NCI-H2107 (cell line): ENCODE results near the gene MAML1.

Experiments
- DNase-seq: peaks from one replicate; lab custom pipeline; 2025; lab: John Stamatoyannopoulos, UW

The MAML1 gene

DNA sequence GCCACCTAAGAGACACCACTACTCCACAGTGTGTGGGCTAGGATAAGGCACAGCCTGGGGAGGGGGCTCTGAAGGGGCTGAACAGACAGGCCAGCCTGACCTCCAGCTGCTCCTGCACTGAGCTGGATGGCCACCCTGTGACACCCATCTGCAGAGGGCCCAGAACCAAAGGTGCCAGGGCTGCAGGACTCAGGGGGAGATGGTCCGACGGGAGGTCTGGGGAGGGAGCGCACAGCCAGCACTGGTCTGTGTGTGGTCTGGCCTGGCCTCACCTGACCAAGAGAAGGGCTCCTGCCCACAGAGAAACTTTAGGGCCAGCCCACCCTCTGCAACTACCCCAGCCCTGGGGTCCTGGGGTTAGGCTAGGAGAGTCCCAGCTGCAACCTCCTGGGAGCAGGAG is 62.0 kb downstream of the MAML1 start:
- DNase-seq, result no peak

DNA sequence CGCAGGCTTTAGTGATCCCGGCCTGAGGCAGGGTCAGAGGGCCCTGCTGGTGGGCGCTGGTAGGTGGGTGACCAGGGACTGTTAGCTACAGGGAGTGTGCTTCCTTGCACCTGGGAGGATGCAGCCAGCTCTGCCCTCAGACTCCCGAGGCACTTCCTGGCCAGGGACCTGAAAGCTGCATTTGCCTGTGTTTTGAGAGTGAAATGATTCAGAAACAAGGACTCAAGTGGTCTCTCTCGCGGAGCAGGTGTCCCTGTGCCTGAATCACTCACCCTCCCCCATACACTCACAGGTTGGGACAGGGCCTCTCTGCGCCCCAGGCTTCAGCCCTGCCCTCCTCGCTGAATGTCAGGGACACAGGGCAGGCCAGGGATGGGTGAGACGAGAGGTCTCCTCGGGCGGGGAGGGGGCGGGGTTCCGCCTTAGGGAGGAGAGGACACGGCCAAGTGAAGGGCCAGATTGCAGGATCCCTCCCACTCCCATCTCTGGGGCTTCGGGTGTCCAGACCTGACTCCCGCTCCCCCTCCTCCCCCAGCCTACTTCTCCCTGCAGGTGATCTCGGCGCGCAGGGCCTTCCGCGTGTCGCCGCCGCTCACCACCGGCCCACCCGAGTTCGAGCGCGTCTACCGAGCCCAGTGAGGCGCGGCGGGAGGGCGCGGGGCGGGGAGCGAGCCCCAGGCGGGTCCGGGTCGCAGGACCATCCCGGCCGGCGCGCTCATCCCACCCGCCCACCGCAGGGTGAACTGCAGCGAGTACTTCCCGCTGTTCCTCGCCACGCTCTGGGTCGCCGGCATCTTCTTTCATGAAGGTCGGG is 62.6 kb downstream of the MAML1 start:
- peak; percentile 22 for DNase-seq

DNA sequence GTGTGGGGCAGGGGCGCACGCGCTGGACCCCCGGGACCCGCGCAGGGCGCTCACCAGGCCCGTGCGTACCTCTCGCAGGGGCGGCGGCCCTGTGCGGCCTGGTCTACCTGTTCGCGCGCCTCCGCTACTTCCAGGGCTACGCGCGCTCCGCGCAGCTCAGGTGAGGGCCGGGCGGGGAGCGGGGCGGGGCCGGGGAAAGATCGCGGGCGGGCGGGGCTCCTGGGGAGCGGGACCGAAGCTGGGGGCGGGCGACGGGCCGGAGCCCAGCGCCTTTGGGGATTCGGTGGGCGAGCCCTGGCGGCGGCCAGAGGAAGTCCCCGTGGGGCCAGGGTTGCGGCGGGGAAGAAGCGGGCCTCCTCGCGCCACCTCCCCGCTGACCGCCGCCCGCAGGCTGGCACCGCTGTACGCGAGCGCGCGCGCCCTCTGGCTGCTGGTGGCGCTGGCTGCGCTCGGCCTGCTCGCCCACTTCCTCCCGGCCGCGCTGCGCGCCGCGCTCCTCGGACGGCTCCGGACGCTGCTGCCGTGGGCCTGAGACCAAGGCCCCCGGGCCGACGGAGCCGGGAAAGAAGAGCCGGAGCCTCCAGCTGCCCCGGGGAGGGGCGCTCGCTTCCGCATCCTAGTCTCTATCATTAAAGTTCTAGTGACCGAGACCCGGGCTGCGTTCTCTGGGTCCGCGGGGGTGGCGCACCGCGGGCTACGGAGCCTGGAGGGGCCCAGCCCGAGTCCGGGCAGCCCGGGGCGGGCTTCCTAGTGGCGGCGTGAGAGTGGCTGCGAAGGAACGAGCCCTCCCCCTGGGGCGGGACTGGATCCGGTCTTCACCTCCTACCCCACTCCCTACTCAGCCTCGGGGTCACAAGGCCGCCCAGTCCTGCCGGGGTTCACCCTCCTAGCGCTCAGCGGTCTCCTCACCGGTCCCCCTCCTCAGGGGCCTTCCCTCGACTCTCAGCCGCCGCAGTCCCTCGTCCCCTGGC is 63.5 kb downstream of the MAML1 start:
- peak; percentile 54 for DNase-seq

DNA sequence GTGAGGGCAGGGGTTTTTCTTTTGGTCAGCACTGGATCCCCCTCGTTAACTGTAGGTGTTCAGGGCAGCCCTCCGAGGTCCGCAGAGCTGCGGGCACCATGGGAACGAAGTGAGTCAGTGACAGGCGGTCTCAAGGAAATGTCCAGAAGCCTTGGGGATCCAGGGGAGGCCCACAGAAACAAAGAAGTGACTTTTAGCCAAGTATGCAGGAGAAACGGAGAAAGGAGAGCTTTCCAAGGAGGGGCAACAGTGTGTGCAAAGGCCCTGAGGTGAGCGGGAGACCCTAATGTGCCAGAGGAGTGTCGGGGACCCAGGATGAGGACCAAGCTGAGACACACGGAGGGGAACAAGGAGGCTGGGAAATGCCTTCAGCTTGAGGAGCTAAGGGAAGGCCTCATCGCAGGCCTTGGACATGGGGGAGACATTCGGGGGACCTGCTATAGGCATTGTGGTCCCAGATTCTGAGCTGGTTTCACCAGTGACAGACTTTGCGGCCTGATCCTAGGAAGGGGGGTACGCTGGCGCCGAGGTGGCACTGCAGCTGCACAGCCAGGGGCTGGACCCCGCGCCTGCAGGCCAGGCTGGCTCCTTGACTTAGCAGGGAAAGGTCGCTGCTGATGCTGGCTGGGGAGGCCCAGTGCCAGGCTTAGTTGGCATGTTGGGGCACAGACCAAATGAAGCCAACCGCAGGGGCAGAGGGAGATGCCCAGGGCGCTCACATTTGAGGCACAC is 64.4 kb downstream of the MAML1 start:
- DNase-seq, result no peak

DNA sequence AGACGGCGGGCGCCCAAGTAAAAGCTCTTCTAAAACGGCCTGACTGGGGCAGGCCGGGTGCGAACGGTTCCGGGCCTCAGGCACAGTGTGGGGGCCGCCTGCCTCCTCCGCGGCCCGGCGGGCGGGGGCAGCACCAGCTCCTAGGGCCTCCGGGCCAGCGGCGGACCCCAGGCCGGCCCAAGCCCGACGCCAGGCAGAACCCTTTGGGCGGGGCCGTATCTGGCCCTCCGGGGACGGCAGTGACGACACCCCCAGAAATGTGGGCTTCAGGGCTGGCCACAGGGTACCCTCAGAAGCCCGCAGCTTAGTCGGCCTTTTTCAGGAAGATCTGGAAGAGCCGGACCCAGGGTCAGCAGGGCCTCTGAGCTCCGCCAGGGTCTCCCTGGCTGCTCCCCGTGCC is 65.1 kb downstream of the MAML1 start:
- no peak for DNase-seq

DNA sequence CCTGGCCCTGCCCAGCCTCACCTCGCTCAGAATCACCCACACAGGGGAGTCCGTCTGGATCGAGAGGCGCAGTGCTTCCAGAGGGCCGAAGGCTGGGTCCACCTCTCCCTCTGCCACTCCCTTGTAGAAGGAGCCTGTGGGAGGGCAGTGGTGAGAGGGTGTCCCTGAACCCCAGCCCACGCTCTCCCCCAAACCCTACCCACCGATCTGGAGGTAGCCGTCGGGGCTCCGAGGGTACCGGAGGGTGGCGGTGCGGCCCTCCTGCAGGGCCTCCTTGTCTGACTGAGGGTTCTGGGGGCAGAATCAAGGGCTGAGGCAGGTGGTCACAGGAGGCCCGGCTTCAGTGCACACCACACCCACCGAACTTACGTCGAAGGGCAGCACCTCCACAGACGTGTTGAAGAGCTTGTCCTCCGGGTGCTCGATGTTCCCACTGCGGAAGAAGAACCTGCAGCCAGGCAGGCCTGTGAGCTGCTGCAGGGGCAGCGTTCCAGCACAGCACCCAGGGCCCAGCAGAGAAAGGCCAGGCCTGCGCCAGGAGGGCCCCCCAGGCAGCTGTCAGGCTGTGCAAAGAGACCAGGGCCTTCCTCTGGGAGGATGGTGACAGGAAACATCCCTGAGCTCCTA is 65.6 kb downstream of the MAML1 start:
- no peak for DNase-seq

DNA sequence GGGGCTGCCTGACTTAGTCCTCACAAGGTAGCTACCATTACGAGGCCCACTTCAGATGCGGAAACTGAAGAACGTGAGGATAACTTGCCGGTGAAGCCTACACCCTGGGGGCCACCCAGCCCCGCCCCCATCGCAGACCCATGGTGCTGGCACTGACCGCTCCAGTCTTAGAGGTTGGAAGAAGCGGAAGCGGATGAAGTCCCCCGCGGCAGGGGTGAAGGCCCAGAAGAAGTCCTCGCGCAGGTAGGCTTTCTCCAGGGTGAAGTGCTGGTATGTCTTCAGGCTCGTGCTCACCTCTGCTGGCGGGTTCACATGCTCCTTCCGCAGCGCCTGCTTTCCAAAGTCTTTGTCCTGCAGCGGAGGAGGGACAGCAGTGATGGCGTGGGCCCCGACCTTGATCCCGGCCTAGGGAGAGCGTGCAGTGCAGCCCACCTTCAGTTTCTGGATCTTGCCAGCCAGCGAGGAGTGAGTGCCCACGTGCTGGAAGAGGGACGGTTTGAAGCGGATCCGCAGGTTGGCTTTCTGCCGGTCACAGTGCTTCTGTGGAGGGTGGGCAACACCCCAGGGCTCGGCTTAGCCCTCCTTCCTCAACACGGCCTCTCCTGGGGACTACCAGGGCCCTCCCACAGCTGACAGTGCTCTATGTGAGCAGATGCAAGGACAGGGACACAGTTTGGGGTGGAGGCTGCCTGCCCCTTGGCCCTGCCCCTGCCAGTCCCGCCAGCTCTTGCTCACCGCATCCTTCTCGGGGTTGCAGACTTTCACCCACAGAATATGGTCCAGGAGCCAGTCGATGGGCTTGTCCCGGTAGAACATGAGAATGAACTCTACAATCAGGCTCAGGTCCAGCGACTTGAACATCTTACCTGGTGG is 66.4 kb downstream of the MAML1 start:
- DNase-seq, result no peak

DNA sequence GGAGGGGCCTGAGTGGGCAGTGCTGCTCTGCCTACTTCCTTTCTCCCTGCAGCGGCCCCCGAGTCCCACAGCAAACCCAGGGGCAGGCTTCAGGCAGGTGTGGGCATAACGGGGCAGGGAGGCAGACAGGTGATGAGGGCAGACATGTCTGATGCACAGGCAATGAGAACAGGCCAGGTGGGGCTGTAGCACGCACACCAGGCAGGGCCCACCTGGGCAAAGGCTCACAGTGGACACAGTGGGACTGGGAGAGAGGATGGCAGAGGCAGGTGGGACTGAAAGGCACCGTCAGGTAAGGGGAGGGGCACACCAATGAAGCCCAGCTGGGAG is 67.0 kb downstream of the MAML1 start:
- DNase-seq, result no peak

DNA sequence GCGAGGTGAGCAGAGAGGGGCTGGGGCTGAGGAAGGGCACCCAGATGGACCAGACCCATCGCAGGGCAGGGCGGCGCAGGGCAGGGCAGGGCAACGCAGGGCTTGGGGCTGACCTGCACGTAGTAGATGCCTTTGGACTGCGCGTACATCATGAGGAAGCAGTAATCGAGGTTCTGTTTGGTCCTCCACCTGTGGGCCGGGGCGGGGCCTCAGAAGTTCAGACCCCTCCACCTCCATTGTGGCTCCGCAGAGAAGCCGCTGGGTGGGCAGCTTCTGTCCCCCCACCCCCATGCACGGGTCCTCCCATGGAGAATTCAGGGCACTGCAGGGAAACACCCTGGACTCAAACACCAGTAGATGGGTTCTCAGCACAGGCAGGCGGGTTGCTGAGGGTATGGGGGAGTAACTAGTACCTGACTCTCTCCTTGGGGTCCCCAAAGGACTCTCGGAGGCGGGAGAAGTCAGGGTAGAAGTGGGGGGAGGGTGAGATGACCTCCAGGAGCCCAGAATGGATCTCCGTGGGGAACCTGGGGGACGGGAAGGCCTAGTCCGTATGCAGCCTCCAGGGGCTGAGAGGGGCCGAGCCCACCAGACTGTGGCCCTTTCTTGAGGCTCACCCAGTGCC is 67.6 kb downstream of the MAML1 start:
- no peak for DNase-seq

DNA sequence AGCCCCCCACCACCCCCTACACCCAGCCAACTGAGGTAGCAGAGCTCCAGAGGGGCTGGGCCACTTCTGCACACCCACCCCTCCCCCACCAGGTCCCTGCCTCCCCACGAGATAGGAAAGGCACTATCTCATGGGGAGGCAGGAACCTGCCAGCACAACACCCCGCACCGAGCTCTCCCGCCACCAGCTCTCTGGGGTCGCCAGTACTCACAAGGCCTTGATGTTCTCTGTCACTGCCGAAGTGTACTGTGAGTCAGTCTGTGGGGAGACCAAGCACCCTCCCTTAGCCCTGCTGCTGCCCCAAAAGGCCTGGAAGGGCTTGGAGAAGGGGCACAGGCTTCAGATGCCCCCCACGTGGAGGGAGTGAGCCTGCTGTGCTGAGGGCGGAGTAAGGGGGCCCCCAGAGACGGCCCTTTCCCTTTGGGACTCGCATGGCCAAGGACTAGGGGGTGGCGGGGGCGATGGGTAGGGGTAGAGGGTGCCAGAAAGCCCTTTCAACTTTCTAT is 68.1 kb downstream of the MAML1 start:
- no peak for DNase-seq

DNA sequence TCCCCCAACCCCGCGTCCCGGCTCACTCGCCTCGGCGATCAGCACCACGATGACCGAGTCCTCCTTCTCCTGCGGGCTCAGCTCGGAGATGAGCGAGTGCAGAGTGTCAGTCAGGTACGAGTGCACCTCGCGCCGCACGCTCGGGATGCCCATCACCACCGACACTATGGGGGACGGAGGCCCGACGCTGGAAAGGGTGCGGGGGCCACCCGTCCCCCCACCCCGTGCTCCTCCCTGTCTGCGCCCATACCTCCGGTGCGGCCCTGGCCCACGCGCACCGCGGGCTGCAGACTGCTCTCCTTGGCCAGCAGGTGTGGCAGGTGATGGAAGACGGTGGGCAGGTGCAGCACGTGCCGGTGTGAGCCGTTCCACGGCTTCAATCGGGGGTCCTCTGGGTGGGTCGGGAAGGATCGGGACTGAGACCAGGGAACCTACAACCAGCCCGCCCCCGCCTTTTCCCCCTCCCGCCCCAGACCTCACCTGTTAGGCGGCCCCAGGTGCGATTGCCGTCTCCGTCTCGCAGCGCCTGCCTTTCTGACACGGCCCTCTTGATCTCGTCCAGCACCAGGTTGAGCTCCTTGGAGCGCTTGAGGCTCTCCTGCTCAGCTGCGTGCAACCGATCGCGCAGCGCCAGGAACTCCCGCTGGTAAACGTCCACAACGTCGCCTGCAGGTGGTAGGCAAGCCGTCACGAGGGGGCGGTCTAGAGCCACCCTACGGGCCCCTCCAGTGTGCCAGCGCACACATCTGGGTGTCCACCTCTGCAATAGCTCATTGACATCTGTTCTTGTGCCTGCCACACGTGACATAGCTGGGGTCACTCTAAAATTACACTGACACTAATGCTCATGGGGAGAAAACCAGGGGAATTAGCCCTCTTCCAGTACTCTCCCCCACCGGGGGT is 68.9 kb downstream of the MAML1 start:
- DNase-seq, result peak; percentile 15

DNA sequence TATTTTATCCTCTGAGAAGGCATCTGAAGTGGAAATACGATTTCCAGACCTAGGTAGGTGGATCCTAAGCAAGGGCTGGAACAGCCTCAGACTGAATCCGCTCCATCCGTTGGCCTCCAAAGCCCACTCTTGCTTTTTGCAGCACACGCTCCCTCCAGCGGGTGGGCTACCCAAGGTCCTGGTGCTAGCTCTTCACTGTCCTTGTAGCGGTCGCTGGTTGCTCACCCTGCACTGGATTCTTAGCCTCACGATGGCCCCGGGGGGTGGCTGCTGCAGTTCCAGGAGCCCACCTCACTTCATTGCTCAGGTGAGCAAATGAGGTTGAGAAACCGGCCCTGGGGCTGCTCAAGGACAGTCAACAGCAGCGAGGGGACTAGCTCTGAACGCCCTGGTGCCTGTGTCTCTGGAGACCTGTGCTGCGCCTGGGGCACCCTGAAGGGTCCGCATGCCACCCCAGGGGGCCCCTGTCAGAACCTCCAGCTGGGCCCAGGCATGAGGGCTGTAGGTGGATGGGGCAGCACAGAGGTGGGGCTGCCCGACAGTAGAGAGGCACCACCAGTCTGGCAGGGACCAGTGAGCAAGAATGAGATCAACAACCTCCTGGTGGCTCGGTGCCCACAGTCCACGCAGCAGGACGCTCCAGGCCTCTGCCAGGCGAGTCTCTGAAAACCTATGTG is 69.7 kb downstream of the MAML1 start:
- DNase-seq, result no peak

DNA sequence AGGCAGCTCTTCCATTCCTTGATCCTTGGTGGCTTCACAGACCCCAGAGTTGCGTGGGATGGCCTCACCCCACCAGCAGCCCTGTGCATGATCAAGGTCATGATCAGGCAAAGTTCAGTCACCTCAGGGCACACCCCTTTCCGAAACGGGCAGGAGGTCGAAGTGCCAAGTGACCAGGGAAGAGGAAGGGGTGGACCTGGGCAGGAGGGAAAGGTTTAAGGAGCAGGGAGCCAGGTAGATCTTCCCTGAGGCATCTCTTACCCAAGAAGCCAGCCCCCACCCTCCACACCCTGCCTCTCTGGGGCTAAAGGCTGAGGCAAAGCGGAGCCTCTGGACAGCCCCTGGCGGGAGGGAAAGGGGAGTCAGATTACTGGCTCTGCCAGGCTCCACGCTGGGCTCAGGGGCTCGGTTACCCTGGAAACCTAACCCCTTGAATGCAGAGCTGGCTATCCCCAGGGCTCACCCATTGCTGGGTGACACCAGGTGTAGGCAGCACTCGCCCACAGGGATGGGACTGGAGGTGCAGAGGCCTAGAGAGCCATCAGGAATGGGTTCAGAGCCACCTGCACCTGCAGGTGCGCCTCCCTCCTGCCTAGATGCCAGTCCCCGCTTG is 70.4 kb downstream of the MAML1 start:
- DNase-seq, result peak; percentile 57

DNA sequence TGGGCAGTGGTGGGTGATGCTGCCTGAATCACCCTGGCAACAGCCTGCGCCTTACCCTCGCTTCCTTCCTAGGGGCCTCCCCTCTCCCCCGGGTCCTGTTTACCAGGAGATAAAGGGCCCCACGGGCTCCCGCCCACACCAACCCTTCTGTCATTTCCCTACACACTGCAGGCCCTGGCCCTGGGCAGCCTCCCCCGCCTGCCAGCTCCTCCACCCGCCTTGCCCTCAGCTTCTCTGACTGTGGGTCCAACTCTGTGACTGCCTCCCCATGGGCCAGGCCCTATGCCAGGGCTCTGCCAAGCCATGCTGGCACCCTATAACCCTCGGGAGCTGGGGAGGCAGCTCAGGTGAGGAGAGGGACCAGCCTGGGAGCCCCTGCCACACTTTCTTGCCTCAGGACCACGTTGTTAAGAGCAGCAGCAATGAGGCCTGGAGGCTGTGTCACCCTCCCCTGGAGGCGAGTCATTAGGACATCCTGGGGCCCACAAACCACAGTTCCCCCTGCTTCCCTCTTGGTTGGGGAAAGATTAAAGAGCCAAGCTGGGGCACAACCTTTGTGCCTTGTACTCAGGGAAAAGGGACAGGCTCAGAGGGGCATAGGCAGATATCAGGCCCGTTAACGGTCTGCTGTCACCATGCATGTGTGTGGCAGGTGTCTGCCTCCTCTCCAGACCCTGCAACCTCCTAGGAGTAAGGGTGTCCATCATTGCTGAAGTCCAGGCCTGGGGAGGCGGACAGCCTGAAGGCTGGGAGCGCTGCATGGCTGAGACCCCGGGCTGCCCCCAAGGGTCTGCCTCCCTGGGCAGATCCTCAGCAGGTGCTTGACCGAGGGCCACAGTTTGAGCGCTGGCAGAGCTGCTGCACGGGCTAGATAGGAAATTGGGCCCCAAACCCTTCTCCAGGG is 71.3 kb downstream of the MAML1 start:
- DNase-seq, result no peak

DNA sequence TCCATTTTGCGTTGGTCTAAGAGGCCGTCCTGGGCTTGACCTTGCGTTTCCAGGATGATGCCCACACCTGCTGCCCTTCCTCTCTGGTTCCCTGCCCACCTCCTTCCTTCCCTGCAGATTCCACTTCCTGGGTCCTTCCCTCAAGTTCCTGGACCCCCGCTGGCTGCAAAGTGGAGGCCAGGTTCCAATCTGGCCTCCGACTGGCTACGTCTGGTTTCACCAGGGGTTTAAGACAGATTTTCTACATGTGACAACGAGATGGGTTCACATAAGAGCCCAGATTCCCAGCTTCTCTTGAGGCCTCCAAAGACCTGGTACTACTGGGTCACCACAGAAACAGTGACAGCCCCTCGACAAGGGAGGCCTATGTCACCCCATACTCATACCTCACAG is 71.9 kb downstream of the MAML1 start:
- no peak for DNase-seq

DNA sequence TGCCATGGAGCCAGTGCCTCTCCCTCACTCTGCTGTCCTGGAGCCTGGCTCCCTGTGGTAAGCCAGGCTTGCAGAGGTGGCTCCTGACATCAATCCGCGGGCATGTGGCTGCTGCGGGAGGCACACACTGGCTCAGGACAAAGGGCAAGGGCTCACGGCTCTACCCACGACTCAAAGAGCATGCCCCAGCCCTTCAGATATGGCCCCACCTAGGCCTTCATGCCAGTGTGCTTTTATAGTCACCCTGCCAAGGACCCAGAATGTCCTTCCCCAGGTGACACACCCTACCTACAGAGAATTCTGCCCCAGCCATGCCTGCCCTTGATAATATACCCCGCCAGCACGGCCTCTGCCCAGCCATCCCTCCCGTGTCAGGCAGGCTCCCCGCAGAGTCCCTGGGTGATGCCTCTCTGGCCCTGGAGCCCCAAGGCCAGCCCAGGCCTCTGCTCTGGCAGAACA is 72.5 kb downstream of the MAML1 start:
- DNase-seq, result no peak
